ENCODE data around the gene CHAF1B.
"Not testable (repeated sequence)": the region's sequence is repeated elsewhere in the genome, so short reads cannot be mapped to it uniquely, and the experiment has no call there.

CHAF1B gene

GRCh38 chr21:36388835-36389234 lies 3.6 kb downstream of the CHAF1B start:
- peak; percentile 10 for DNase-seq

GRCh38 chr21:36391649-36392048 lies 6.5 kb downstream of the CHAF1B start:
- not testable (repeated sequence) for DNase-seq

GRCh38 chr21:36395353-36396111 lies 10.3 kb downstream of the CHAF1B start:
- DNase-seq = no peak

GRCh38 chr21:36396325-36396724 lies 11.1 kb downstream of the CHAF1B start:
- DNase-seq = no peak

GRCh38 chr21:36396971-36397370 lies 11.8 kb downstream of the CHAF1B start:
- DNase-seq = no peak

GRCh38 chr21:36397606-36398005 lies 12.4 kb downstream of the CHAF1B start:
- DNase-seq = no peak

GRCh38 chr21:36399736-36400135 lies 14.5 kb downstream of the CHAF1B start:
- DNase-seq = not testable (repeated sequence)

GRCh38 chr21:36400719-36401118 lies 15.5 kb downstream of the CHAF1B start:
- DNase-seq = no peak

- DNase-seq = no peak
These were observed 17.1 kb downstream of the CHAF1B start for GRCh38 chr21:36402339-36402738.

GRCh38 chr21:36403713-36404112 lies 18.5 kb downstream of the CHAF1B start:
- no peak for DNase-seq

GRCh38 chr21:36408568-36408967 lies 23.4 kb downstream of the CHAF1B start:
- DNase-seq = no peak

GRCh38 chr21:36411301-36411700 lies 26.1 kb downstream of the CHAF1B start:
- DNase-seq = no peak

GRCh38 chr21:36412916-36413315 lies 27.7 kb downstream of the CHAF1B start:
- DNase-seq = no peak

GRCh38 chr21:36415375-36415774 lies 30.2 kb downstream of the CHAF1B start:
- no peak for DNase-seq

GRCh38 chr21:36419241-36419640 lies 34.0 kb downstream of the CHAF1B start:
- DNase-seq = no peak

GRCh38 chr21:36419996-36420395 lies 34.8 kb downstream of the CHAF1B start:
- DNase-seq = peak; percentile 44

- no peak for DNase-seq
These were observed 35.6 kb downstream of the CHAF1B start for GRCh38 chr21:36420571-36421339.

GRCh38 chr21:36422279-36423098 lies 37.3 kb downstream of the CHAF1B start:
- DNase-seq = no peak

- DNase-seq = no peak
These were observed 38.7 kb downstream of the CHAF1B start for GRCh38 chr21:36423771-36424433.

- DNase-seq = no peak
These were observed 39.4 kb downstream of the CHAF1B start for GRCh38 chr21:36424592-36424991.

- no peak for DNase-seq
These were observed 40.1 kb downstream of the CHAF1B start for GRCh38 chr21:36425286-36425685.

- DNase-seq = no peak
These were observed 42.3 kb downstream of the CHAF1B start for GRCh38 chr21:36427502-36427901.
